KMS-11 (cell line): Measurements from ENCODE around the gene FHIP1A.

Source experiments
- H2AFZ ChIP-seq: fragments of 200-600 bp; sonication (generic); 2 replicates; pipeline ENCODE4 v1.6.1; 2016; ENCODE audit warnings: antibody characterized with exemption, mixed run types, low read depth
- H3K27ac ChIP-seq: fragments of 200-600 bp; sonication (generic); 2 replicates; pipeline ENCODE4 v1.6.1; 2016; ENCODE audit warnings: mild to moderate bottlenecking, mixed run types
- H3K27me3 ChIP-seq: fragments of 200-600 bp; sonication (generic); 2 replicates; pipeline ENCODE4 v1.6.1; 2017; ENCODE audit warnings: mild to moderate bottlenecking, low read depth, mixed run types, moderate library complexity; ENCODE audit not compliant: insufficient read depth
- H3K36me3 ChIP-seq: fragments of 200-600 bp; sonication (generic); 2 replicates; pipeline ENCODE4 v1.6.1; 2017; ENCODE audit warnings: mild to moderate bottlenecking, mixed run types; ENCODE audit not compliant: insufficient read depth
- H3K4me1 ChIP-seq: fragments of 200-600 bp; sonication (generic); 2 replicates; pipeline ENCODE4 v1.6.1; 2016; ENCODE audit warnings: mild to moderate bottlenecking, low read depth, mixed run types; ENCODE audit not compliant: poor library complexity, severe bottlenecking
- H3K4me2 ChIP-seq: fragments of 200-600 bp; sonication (generic); 2 replicates; pipeline ENCODE4 v1.7.0; 2016; ENCODE audit warnings: mild to moderate bottlenecking, mixed run types
- H3K4me3 ChIP-seq: fragments of 200-600 bp; sonication (generic); IDR thresholded peaks from 2 replicates; pipeline ENCODE4 v1.6.1; 2017; ENCODE audit warnings: low read depth, low read length, mixed read lengths; ENCODE audit not compliant: insufficient read depth
- H3K79me2 ChIP-seq: fragments of 200-600 bp; sonication (generic); 2 replicates; pipeline ENCODE4 v1.6.1; 2016; ENCODE audit warnings: low read depth, mixed run types; ENCODE audit not compliant: insufficient read depth
- H3K9ac ChIP-seq: fragments of 200-600 bp; sonication (generic); 2 replicates; pipeline ENCODE4 v1.6.1; 2016; ENCODE audit warnings: mild to moderate bottlenecking, mixed run types
- H4K20me1 ChIP-seq: fragments of 200-600 bp; sonication (generic); 2 replicates; pipeline ENCODE4 v1.6.1; 2016; ENCODE audit warnings: mild to moderate bottlenecking, mixed run types; ENCODE audit not compliant: insufficient read depth
- CTCF ChIP-seq: fragments of 200-600 bp; sonication (generic); conservative IDR thresholded peaks from 2 replicates; pipeline ENCODE4 v1.6.1; 2017; ENCODE audit warnings: low read depth, mild to moderate bottlenecking, antibody characterized with exemption, low read length, moderate library complexity, mixed read lengths

The FHIP1A gene

GRCh38 chr4:151431728-151432127 lies 22.8 kb downstream of the FHIP1A start:
- Histone ChIP-seq H3K9ac (no peak overlapping the region), H3K36me3 (no peaks in the 10 kb centered on the region), H3K27me3 (no peaks in the 10 kb centered on the region), H3K27ac (no peak overlapping the region), H3K4me1 (peaks cover 15% of the 10 kb centered on the region), H3K4me2 (no peak overlapping the region), H2AFZ (no peak overlapping the region), H3K79me2 (no peaks in the 10 kb centered on the region), H3K4me3 (no peak overlapping the region), H4K20me1 (no peaks in the 10 kb centered on the region)
- no peak for TF ChIP-seq CTCF

GRCh38 chr4:151432654-151433053 lies 23.7 kb downstream of the FHIP1A start:
- TF ChIP-seq CTCF: no peak
- H3K36me3 ChIP-seq: no peaks in the 10 kb centered on the region
- H3K4me3 ChIP-seq: no peak overlapping the region
- H3K27ac ChIP-seq: no peak overlapping the region
- H3K79me2 ChIP-seq: no peaks in the 10 kb centered on the region
- peaks cover 15% of the 10 kb centered on the region for H3K4me1 ChIP-seq
- H2AFZ ChIP-seq: no peak overlapping the region
- H3K9ac ChIP-seq: no peak overlapping the region
- H3K4me2 ChIP-seq: no peak overlapping the region
- H3K27me3 ChIP-seq: no peaks in the 10 kb centered on the region
- H4K20me1 ChIP-seq: no peaks in the 10 kb centered on the region

GRCh38 chr4:151434183-151434860 lies 25.3 kb downstream of the FHIP1A start:
- Histone ChIP-seq H3K27me3 (no peaks in the 10 kb centered on the region), H4K20me1 (no peaks in the 10 kb centered on the region), H2AFZ (no peak overlapping the region), H3K36me3 (no peaks in the 10 kb centered on the region), H3K4me3 (no peak overlapping the region), H3K4me1 (peaks cover 15% of the 10 kb centered on the region), H3K9ac (no peak overlapping the region), H3K79me2 (no peaks in the 10 kb centered on the region), H3K27ac (no peak overlapping the region), H3K4me2 (no peak overlapping the region)
- TF ChIP-seq CTCF: no peak

GRCh38 chr4:151436093-151436518 lies 27.1 kb downstream of the FHIP1A start:
- Histone ChIP-seq H3K9ac (no peak overlapping the region), H4K20me1 (no peaks in the 10 kb centered on the region), H3K4me3 (no peak overlapping the region), H3K27me3 (no peaks in the 10 kb centered on the region), H3K4me1 (no peaks in the 10 kb centered on the region), H3K27ac (no peak overlapping the region), H3K4me2 (no peak overlapping the region), H2AFZ (no peak overlapping the region), H3K79me2 (no peaks in the 10 kb centered on the region), H3K36me3 (no peaks in the 10 kb centered on the region)
- TF ChIP-seq CTCF: no peak
